Measurements from ENCODE around the gene MACROD2. TPM values are rescaled to one million over a fixed set of nuclear protein-coding genes. Genes with fewer than 3 reads are reported as not detected.

MACROD2 gene
- total RNA-seq, 1 donor from 2014 or later: 2.5 TPM

DNA sequence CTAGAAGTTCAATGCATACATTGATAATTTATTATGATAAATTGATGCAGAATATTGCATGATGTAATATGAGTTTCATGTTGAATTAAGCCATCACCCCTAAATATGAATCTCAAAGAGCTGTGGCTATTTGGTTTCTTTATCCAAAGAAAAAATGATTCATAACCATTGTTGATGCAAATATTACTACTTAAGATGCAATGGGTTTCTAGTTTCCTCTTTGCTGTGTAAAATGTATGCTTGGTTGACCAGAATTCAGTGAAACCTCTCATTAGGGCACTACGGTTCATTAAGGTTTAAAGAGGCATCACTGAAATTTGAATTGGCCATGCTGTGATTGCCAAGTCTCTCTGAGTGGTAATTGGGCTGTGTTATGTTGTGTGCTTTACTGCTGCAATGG lies 834.6 kb downstream of the MACROD2 start:
- Mint-ChIP-seq H3K4me1 (ENCODE audit: unreplicated experiment) (no peaks in the 10 kb centered on the region), H3K36me3 (ENCODE audit: unreplicated experiment) (no peaks in the 10 kb centered on the region), H3K27ac (ENCODE audit: unreplicated experiment) (no peak overlapping the region), H3K4me3 (ENCODE audit: unreplicated experiment) (no peak overlapping the region), H3K27me3 (ENCODE audit: unreplicated experiment) (peaks cover 2% of the 10 kb centered on the region), H3K9me3 (ENCODE audit: unreplicated experiment) (no peaks in the 10 kb centered on the region)
- no peak for DNase-seq (ENCODE audit: extremely low spot score, unreplicated experiment)
- TF ChIP-seq, protein P1, sequence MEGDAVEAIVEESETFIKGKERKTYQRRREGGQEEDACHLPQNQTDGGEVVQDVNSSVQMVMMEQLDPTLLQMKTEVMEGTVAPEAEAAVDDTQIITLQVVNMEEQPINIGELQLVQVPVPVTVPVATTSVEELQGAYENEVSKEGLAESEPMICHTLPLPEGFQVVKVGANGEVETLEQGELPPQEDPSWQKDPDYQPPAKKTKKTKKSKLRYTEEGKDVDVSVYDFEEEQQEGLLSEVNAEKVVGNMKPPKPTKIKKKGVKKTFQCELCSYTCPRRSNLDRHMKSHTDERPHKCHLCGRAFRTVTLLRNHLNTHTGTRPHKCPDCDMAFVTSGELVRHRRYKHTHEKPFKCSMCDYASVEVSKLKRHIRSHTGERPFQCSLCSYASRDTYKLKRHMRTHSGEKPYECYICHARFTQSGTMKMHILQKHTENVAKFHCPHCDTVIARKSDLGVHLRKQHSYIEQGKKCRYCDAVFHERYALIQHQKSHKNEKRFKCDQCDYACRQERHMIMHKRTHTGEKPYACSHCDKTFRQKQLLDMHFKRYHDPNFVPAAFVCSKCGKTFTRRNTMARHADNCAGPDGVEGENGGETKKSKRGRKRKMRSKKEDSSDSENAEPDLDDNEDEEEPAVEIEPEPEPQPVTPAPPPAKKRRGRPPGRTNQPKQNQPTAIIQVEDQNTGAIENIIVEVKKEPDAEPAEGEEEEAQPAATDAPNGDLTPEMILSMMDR (IDR thresholded peaks at IDR 0.05): no peak

DNA sequence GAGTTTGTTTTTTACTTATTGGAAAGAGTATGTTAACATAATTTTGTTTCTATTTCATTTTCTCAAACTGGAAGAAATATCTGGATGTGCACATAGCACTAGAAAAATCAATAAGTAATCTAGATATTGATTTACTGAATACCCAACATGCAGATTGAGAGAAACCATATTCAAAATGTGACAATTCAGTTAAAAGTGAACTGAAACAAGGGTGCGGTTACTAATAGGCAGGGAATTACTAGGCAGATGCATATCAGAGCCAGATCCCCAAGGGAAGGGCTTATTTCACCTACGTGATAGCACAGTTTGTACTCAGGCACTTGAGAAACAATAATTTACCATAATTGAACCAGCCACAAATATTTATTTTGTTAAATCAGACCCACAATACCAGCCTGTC lies 835.1 kb downstream of the MACROD2 start:
- DNase-seq (ENCODE audit: extremely low spot score, unreplicated experiment): no peak
- no peaks in the 10 kb centered on the region for H3K36me3 Mint-ChIP-seq (ENCODE audit: unreplicated experiment)
- no peak overlapping the region for H3K27ac Mint-ChIP-seq (ENCODE audit: unreplicated experiment)
- H3K27me3 Mint-ChIP-seq (ENCODE audit: unreplicated experiment): peaks cover 2% of the 10 kb centered on the region
- no peaks in the 10 kb centered on the region for H3K4me1 Mint-ChIP-seq (ENCODE audit: unreplicated experiment)
- TF ChIP-seq, protein P1 (IDR thresholded peaks at IDR 0.05): no peak
- H3K9me3 Mint-ChIP-seq (ENCODE audit: unreplicated experiment): no peaks in the 10 kb centered on the region
- H3K4me3 Mint-ChIP-seq (ENCODE audit: unreplicated experiment): no peak overlapping the region

DNA sequence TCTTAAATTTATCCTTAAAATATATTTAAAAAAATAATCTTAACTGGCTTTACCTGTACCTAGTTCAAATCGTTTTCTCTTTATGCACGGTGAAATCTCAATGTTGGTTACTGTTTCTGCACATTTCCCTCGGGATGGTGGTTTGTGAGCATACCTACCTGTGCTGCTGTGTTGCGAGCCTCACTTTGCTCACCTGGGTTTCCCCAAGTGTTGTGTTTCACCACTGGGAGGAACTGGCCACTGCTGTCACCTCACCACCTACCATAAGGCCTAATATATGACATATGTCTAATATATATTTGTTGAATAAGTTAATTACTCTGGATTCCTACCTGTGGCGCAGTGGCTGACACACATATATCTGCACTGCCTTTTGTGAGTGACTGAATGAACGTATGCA lies 835.6 kb downstream of the MACROD2 start:
- Mint-ChIP-seq H3K4me3 (ENCODE audit: unreplicated experiment) (no peak overlapping the region), H3K27me3 (ENCODE audit: unreplicated experiment) (no peaks in the 10 kb centered on the region), H3K36me3 (ENCODE audit: unreplicated experiment) (no peaks in the 10 kb centered on the region), H3K4me1 (ENCODE audit: unreplicated experiment) (no peaks in the 10 kb centered on the region), H3K9me3 (ENCODE audit: unreplicated experiment) (no peaks in the 10 kb centered on the region), H3K27ac (ENCODE audit: unreplicated experiment) (no peak overlapping the region)
- DNase-seq (ENCODE audit: extremely low spot score, unreplicated experiment): no peak
- TF ChIP-seq, protein P1 (IDR thresholded peaks at IDR 0.05): no peak

DNA sequence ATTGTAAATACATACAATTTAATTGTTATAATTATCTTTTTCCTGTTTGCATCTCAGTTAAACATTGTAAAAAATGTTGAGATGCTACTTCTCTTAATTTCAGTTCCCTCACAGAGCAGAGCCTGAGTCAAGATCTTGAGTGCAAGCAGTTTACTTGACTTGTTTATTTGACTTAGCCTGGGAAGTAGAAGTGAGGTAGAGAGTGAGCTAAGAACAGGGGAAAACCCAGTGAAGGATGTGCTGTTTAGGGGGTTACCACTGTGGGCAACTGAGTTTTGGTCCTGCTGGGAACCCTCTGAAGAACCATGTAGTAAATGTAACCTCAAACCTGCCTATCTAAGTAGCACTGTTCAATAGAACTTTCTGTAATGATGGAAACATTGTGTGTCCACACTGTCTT lies 837.3 kb downstream of the MACROD2 start:
- DNase-seq (ENCODE audit: extremely low spot score, unreplicated experiment): no peak
- H3K9me3 Mint-ChIP-seq (ENCODE audit: unreplicated experiment): no peaks in the 10 kb centered on the region

DNA sequence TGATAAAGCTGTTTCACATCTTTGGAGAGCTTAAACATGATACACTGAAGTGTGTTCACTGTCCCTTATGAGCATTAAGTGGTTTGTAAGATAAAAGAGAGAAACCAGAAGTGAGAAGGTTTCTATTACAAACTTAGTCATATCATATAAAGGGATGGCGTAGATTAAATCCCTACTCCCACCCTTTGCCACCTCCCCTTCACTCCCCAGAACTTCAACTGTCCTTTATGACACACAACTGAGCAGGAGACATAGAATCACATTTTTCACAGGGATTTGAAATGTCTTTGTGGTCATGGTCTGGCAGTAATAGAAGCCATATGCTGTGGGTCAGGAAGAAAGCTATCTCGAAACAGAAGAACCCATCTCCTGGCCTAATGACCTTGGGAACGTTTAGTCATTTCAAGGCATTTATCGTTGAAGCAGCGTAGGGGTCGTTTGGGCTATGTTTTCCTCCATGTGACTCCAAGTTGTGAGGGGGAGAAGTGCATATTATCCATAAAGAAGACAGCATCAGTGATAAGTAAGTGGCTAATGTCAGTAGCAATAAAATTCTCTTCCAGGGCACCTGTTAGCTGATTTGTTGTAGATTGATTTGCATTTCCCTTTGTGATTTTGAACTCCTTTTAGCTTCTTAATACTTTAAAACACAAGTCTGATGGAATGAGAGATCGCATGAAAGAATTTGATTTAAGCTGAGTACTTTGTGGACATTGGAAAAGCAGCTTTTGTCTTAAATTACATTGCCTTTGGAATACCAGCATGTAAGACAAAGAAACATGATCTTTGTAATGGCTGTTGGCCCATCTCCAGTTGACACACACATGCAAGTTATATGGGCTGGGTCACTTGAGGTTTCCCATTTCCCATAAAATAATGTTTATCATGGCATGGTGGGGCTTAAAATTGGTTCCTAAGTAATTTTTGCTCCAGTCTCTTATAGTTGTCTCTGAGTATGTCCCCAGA lies 843.6 kb downstream of the MACROD2 start:
- peaks cover 20% of the 10 kb centered on the region for H3K4me1 Mint-ChIP-seq (ENCODE audit: unreplicated experiment)
- no peak for DNase-seq (ENCODE audit: extremely low spot score, unreplicated experiment)
- H3K36me3 Mint-ChIP-seq (ENCODE audit: unreplicated experiment): no peaks in the 10 kb centered on the region
- H3K27ac Mint-ChIP-seq (ENCODE audit: unreplicated experiment): peak overlapping the region; percentile 60
- H3K27me3 Mint-ChIP-seq (ENCODE audit: unreplicated experiment): peaks cover 3% of the 10 kb centered on the region
- H3K9me3 Mint-ChIP-seq (ENCODE audit: unreplicated experiment): no peaks in the 10 kb centered on the region
- TF ChIP-seq, protein P1 (IDR thresholded peaks at IDR 0.05): no peak
- no peak overlapping the region for H3K4me3 Mint-ChIP-seq (ENCODE audit: unreplicated experiment)

More for the DNA sequence above, 837.3 kb downstream of the MACROD2 start:
- Mint-ChIP-seq H3K27me3 (ENCODE audit: unreplicated experiment) (peaks cover 3% of the 10 kb centered on the region), H3K27ac (ENCODE audit: unreplicated experiment) (no peak overlapping the region), H3K4me1 (ENCODE audit: unreplicated experiment) (peaks cover 2% of the 10 kb centered on the region), H3K36me3 (ENCODE audit: unreplicated experiment) (no peaks in the 10 kb centered on the region), H3K4me3 (ENCODE audit: unreplicated experiment) (no peak overlapping the region)
- TF ChIP-seq, protein P1 (IDR thresholded peaks at IDR 0.05): no peak

All from osteocyte (in vitro differentiated cells).